HG03196 (cell line): Measurements from ENCODE around the gene TSPAN3.

Experiments
- ATAC-seq: cut with Tn5 transposase; IDR thresholded peaks from one replicate; pipeline ENCODE4 v1.9.1; 2021; ENCODE audit not compliant: unreplicated experiment

Gene TSPAN3

GRCh38 chr15:77057685-77058084 is 13.2 kb downstream of the TSPAN3 start:
- no peak for ATAC-seq

DNA sequence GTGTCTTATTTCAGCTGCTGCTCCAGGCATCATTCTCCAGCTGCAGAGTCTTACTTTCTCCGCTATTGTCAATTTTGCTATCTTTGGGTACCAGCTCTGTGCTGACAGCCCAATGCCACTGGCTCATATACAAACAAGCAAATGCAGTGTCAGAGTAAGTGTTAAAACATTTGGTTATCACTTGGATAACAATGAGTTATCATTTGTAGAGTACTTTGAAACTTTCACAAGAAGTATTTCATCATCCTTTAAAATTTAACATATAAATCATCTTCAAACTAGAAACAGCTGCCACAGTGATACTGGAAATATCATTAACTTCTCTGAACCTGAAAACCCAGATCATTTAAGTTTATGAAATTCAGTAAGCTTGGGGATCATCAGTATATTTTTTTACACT is 13.8 kb downstream of the TSPAN3 start:
- ATAC-seq: no peak

DNA sequence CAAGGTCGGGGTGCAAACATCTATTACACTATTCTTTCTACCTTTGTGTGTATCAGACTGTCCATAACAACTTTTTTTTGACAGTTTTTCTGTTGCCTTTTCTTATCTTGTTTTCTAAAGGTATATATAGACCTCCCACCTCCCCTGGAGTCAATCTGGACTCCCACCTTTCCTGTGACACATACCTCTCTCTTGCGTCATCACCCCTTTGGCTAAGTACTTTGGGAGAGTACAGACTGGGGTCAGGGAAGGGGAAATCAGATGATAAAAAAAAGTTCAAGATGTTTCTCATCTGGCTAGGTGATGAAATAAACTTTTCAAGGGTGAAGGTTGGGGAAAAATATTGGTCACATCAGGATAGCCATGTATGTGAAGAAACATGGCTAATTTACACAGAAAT is 17.2 kb downstream of the TSPAN3 start:
- no peak for ATAC-seq

DNA sequence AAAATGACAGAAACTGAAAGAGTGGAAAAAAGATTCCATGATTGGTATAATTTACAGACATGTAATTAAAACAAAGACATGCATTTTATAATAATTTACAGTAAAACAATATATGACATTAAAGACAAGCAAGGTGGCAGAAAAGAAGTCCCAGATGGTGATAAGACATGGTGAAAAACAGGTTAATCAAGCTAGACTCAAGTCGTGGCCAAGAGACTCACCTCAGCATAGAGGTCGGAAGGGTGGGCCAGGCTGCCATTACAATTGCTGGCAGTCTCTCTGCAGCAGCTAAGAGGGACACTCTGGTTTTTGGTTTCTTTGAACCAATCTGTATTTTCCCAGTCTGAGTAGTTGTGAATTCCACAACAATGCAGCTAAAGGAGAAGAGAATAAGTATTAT is 18.4 kb downstream of the TSPAN3 start:
- ATAC-seq: no peak

DNA sequence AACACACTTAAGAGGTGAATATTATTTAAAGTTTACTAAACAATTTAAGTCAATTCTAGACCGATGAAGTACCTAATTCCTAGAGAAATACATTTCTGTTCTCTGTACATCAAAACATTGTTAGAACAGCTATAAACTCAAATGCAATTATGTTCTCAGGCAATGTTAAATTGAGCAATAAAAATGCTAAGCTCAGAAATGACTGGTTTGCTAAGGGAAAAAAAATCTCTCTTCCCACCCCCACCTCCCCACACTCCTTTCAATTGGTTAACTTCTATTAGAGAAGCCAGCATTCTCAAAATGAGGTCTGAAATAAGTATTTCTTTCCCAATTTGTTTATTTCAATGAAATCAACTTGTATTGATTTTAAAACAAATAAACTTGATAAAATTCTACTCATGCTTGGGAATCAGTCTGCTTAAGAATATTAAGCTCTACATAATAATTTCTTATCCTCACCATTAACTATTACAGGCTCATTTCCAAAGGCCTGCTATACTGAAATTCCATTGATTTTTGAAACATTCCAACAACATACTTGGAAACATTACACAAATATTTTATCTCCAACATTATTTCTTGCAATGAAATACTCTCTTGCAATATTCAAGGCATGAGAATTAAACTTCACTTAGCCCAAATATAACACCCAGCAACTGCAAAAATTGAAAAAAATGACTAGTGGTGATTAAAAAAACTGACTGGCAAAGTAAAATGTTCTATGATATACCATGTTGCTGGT is 22.6 kb downstream of the TSPAN3 start:
- no peak for ATAC-seq

- no peak for ATAC-seq
These were observed 24.1 kb downstream of the TSPAN3 start for GRCh38 chr15:77046704-77047412.

- ATAC-seq: no peak
These were observed 24.9 kb downstream of the TSPAN3 start for GRCh38 chr15:77045985-77046384.

DNA sequence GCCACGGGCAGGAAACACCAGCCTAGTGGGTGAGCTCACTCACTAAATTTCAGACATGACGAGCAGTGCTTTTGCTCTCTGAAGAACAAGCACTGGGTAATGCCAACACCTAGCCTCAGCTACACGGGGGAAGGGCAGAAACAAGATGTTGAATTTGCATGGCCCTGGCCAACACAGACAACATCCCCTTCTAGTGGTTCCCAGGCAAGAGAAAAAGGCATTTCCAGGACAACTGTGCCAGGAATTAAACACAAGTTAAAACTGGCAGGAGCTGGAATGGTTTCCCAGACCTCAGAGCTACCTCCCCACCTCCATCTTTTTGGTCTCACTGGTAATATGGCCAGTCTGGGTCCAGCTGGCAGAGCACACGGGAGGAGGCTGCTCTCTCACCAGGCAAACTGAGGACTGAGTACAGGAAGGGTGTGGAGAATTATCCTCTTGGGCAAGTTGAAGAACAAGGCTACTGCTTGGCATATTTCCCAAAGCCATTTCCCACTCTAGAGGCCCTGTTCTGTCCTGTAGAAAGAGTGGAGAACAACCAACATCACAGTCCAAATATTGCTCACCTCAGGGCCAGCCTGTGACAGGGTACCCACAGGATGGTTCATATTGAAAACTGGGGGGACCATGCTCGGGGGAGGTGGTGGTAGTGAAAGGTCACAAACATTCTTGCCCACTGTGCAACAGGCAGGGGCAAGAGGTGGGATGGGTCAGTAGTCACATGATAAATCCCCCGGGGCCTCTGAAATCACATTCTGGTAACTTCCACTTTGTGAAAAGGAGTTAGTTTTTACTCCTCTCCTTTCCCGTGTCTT is 26.5 kb downstream of the TSPAN3 start:
- ATAC-seq: no peak

GRCh38 chr15:77042955-77043920 is 27.7 kb downstream of the TSPAN3 start:
- no peak for ATAC-seq

DNA sequence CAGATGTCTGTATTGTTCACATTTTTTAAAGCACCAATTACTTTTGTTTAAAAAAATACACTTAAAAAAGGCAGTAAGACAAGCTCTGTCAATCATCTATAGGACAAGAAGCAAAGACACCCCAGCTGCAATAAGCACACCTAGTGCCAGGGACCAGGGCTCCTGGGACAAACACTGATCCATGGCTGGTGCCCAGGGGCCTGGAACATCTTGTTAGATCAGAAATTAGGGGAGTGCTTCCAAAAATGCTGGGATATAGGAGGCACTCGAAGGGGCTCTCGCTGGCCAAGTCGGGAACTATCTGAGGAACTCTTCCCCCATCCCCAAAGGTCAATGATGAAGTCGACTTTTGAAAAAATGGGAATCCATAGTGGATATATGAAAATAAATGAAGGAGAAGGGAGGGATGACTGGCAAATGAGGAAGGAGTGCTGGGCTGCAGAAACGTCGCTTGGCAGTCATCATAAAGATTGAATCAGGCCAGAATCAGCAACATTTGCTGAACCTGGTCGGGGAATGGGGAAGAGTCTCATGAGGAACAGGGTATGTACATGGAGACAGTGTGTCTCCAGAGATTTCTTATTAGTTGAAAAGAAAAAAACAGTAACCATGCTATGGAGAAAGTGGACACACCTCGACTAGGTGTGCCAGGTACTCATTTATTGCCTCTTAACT is 28.5 kb downstream of the TSPAN3 start:
- no peak for ATAC-seq

DNA sequence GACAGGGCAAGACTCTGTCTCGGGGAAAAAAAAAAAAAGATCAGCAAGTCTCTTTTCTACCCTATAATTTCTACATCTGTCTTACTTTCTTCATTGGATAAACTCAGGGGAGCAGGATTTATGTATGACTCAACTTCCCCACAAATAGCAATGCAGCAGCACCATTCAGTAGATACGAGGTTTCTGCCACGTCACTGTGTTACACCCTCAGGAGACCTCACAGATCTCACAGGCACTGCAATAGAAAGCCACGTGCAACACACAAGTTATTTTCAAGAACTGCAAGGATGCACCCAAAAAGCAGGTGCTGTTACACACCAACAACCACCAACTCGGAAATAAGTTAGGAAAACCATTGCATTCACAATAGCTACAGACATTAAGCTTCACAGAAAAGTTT is 30.2 kb downstream of the TSPAN3 start:
- ATAC-seq: no peak

DNA sequence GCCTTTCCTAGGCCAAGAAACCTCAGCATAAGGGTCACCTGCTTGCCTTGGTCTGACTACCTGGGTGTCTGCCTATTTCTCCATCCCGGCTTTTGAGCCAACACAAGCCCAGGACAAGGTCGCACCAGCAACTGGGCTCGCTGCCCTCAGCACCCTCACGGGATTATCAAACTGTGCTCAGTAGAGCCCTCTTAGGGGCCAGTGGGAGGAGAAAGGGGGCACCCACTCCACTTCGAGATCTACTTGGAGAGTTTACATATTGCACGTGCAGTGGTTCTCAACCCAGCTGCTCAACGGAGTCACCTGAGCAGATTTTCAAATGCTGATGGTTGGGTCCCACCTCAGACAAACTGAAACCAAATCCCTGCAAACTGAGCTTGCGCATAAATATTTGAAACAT is 31.1 kb downstream of the TSPAN3 start:
- no peak for ATAC-seq

DNA sequence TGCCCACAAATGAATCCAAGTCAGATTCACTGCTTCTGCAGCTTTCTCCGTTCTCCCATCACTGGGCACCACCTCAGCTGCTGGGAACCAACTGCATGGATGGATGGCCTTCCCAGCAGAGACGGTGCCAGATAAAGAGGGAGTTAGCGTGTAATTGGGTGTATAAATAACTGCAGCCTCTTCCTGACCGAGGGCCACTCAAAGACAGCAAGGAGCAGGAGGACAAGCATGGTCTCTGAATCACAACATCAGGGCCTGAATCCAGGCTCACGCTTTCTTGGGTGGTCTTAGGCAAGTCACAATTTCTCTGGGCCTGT is 31.7 kb downstream of the TSPAN3 start:
- ATAC-seq: no peak

- no peak for ATAC-seq
These were observed 32.3 kb downstream of the TSPAN3 start for GRCh38 chr15:77038312-77039216.

DNA sequence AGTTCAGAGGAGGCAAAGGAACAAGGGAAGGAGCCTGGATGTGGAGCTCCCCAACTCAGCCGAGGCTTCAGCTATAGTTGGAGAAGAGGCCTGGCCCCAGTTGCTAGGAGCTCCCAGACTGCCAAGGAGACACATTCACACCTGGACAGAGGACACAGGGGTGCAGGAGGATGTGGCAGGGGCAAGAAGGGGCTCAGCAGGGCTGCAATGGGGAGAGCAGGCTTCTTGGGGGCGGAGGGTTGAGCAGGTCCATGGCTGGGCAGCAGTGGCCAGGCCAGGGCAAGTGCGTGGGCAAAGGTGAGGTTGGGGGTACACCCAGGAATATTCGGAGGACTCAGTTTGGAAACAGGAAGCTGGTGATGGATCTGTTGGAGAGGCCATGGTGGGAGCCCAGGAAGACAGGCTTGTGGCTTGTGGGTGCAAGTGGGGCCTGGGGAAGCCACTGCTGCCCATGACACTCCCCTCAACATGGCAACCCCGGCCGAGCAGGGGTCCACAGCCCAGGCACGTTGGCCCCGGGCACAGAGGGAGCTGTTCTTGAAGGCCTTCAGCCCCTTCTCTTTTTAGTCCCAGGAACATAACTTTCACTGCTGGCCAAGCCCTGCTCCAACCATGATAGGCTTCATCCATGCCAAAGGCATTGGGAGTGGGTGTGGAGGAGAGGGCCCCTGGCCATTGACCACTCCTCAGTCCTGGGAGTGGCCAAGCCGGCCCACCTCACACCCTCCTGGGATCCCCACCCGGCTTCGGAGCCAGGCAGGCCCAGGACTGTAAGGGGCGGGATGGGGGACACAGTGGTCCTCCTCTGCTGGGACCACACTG is 33.3 kb downstream of the TSPAN3 start:
- ATAC-seq: no peak

- ATAC-seq: no peak
These were observed 34.1 kb downstream of the TSPAN3 start for GRCh38 chr15:77036537-77037387.

DNA sequence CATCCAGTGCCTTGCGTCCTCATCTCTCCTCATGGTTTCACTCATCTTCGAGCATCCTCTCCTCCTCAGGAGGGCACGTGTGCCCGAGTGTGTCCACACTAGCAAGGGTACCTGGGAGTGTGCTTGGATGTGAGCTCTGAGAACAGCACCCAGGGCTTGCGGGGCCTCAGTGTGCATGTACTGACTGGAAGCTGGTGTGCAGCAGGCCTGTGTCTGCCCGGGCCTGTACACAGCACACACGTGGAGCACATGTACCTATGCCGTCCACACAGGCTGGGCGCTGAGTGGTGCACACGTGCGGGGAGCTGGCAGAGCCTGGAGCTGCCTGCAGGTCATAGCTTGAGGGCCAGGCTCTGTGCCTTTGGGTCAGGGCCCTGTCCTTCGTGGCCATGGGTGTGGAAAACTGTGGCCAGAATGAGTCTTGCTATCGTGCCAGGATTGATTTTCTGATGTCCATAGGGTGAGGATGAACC is 34.9 kb downstream of the TSPAN3 start:
- no peak for ATAC-seq
